Ureter (tissue), 1 donor: Measurements from ENCODE around the gene XRRA1. TPM values are rescaled to one million over a fixed set of nuclear protein-coding genes. Genes with fewer than 3 reads are reported as not detected.
"Not testable (repeated sequence)": the region's sequence is repeated elsewhere in the genome, so short reads cannot be mapped to it uniquely, and the experiment has no call there.

Source experiments
- DNase-seq: peaks from one replicate; pipeline ENCODE4 v3.0.0-alpha.2; 2020; ENCODE audit warnings: low spot score
- total RNA-seq: library from RNA; stranded (reverse); gene quantifications from one replicate; pipeline ENCODE4 v1.2.4, GENCODE V29; 2023
- donor health status: DM: yes; HTN: yes; CAD: no.

The XRRA1 gene
- total RNA-seq, 1 donor from 2014 or later: 14.1 TPM

DNA sequence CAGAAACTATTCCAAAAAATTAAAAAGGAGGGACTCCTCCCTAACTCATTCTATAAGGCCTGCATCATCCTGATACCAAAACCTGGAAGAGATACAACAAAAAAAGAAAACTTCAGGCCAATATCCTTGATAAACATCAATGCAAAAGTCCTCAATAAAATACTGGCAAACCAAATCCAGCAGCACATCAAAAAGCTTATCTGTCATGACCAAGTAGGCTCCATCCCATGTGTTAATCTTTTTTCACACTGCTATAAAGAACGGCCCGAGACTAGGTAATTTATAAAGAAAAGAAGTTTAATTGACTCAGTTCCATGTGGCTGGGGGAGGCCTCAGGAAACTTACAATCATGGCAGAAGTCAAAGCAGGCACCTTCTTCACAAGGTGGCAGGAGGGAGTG is 123.3 kb downstream of the XRRA1 start:
- not testable (repeated sequence) for DNase-seq

DNA sequence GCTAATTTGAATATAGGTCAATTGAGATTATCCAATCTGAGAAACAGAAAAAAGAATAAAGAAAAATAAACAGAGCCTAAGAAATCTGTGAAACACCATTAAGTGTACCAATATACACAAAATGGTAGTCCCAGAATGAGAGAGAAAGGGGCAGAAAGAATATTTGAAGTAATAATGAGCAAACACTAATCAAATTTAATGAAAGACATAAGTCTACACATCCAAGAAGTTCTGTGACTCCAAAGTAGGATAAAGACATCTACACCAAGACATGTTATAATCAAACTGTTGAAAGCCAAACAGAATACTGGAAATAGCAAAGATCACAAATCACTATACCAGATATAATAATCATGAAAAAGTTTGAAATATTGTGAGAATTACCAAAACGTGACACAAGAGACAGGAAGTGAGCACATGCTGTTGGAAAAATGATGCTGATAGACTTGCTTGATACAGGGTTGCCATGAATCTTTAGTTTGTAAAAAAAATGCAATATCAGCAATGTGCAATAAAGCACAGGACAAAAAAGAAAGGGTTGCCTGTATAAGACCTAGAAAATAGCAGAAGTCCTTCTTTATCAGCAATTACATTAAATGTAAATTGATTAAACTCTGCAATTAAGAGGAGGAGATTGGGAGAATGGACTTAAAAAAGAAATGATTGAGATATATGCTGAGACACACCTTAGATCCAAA is 124.5 kb downstream of the XRRA1 start:
- no peak for DNase-seq

DNA sequence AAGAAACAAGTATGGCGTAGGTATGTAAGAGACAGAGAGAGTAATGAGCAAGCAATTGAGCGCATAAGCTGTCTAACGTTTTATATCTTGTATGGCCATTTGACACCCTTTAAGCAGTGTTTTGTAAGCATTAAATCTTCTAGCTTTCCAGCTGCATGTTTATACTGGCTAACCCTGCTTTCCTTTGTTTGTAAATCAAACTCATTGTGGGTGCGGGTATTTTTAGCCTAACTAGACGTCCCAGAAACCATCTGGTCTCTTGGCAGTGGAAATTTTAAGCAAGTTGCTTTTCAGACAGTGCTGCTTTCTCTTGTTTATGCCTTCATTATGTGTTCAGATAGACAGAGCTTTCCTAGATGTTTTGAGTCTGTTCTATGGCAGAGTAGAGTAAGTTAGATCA is 126.7 kb downstream of the XRRA1 start:
- DNase-seq: no peak

DNA sequence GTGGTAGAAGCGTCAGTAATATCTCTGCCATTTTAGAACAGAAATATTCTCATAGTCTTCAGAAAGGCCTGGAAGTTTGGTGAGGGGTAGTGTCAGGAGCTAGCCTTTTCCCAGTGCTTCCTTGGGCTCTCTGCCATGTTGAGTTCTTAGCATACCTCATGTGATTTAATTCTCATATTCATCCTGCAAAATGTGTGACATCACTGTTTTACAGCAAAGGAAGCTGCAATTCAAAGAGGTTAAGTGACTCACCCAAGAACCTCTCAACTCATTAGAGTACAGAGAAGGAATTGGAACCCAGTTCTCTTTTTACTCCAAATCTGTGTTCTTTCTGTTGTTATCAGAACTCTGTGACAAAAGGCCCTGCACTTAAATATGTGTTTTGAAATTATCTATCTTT is 128.1 kb downstream of the XRRA1 start:
- DNase-seq: no peak

DNA sequence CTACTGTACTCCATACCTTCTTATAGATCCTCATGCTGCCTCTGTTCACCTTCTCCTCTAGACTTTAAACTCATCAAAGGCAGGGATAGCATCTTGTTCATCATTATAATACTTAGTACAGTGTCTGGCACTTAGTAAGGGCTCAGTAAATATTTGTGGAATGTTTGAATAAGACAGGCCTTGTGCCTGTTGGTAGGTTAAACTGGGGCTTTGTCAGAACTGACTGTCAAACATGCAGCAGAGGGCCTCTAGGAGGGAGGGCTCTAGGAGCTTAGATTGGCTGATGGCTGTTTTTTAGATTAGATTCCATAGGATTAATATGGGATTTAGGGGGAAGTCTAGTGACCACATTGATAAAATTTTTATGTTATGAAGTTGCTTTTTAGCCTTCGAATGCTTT is 129.5 kb downstream of the XRRA1 start:
- no peak for DNase-seq

DNA sequence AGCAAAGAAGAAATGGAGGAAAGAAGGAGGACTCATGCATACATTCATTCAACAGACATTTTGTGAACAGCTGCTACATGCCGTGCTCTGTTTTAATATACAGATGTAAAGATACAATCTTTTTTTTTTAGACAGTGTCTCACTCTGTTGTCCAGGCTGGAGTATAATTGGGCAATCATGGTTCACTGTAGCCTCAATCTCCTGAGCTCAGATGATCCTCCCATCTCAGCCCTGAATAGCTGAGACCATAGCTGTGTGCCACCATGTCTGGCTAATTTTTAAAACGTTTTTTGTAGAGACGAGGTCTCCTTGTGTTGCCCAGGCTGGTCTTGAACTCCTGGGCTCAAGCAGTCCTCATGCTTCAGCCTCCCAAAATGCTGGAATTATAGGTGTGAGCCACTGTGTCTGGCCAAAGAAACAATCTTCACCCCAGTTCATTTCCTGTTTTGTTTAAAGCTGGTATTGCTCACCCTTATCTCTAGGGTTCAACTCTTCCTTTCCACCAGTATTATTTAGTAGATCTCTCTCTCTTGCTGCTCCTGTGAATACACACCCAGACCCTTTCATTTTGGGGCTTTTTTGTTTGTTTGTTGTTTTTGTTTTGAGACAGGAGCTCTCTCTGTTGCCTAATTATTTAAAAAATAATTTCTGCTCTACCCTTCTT is 130.5 kb downstream of the XRRA1 start:
- no peak for DNase-seq

DNA sequence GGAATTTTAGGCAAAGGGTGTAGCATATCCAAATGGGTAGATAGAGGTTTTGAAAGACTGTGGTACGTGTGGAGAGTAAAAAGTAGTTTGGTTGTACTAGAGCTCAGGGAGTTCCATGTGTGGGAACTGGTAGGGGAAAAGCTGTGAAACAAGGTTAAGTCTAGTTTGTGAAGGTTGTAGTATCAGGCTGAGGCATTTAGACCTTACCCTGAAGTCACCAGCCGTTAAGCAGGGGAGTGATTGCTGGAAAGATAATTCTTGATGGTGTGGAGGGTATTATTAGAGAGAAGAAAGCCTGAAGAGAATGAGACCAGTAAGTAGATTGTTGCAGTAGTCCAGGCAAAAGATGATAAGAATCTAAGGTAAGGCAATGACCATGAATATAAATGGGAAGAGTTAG is 132.2 kb downstream of the XRRA1 start:
- no peak for DNase-seq

DNA sequence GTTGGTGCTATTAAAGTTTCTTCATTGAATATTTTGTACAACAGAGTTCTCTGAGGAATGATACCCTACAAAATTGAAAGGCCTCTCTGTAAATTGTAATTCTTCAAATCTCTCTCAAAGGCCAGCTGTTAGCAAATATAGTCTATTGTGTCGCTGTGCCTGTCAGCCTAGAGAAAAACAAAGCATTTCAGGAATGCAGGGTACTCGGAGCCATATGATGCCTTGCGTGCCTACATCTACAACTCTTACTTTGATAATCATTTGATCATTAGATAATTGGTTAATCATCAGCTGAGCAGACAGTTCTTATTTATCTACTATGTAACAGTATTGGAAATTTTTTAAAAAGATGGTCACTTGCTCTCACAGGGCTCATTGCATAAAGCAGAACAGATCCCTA is 132.9 kb downstream of the XRRA1 start:
- DNase-seq: no peak

DNA sequence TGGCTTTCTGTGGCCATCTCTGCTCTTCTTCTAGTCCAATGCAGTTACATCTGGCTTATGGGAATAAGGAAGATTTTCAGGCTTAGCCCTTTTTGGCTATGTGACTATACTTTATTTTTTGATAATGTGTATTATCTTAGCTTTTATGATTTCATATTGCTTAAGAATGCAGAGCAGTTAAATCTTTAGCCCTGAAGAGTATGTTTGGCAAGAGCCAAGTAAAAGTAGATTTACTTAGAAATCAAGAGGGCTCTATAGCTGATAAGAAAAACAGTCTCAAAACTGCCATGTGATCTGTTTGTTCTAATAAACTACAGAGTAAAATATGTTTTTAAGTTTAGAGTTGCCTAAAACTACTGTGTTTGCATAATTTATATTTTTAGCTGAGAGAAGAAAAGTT is 139.1 kb downstream of the XRRA1 start:
- no peak for DNase-seq

DNA sequence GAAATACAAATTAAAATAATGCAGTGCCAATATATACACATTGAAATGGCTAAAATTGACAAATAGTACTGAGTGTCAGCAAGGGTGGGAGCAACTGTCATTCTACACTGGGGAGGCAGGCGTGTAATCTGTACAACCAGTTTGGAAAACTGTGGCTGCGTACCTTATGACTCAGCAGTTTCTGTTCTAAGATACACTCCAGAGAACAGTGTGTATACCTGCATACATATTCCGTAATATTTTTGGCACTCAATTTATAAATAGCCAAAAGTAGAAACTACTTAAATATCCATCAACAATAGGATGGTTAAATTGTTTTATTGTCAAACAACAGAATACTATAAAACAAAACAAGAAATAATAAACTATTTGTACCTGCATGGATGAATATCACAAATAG is 142.6 kb downstream of the XRRA1 start:
- DNase-seq: no peak

DNA sequence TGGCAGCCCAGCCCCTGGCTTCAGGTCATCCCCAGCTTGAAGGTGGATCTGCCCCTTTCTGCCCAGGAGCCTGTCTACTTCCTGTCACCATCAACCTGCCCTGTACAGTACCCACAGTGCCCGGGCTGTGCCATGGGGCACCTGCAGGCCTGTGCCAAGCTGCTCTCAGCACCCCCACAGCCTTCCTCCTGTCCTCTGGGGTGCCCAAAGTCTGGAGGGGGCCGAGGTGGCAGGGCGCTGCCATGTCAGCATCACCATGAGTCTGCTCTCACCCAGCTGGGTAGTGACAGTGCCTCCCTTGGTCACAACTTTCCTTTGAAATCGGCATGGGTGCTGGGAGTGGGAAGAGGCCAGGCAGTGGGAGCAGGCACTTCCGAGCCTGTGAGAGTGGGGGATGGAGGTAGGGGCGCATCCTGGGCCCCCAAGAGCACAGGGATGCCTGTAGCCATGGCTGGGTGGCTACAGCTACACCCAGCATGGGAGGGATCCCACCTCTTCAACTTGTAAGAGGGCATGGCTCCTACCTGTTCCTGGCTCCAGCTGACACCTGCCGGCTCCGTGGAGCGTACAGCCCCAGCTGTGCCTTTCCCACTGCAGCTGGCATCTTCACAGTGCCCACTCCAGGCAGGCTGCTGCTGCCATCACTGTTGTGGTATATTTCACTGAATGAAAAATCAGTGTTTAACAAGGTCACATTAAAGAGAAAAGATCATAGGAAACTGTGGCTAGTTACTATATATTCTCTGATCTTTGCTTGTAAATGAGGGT is 157.4 kb downstream of the XRRA1 start:
- DNase-seq: no peak

Other genes starting within 250 kb of the XRRA1 start
- gene CHRDL2, start 217.7 kb downstream of the XRRA1 start, total RNA-seq: 3.2 TPM
- gene RNF169, start 200.2 kb downstream of the XRRA1 start, total RNA-seq: 21.6 TPM
- 151 TPM for gene SPCS2, start 175 bp upstream of the XRRA1 start, total RNA-seq
- 10.9 TPM for gene NEU3, start 39.8 kb upstream of the XRRA1 start, total RNA-seq
- not detected for gene OR2AT4, start 147.8 kb upstream of the XRRA1 start, total RNA-seq
- gene SLCO2B1, start 202.0 kb upstream of the XRRA1 start, total RNA-seq: 48.4 TPM